Mesothelial cell of epicardium (in vitro differentiated cells): ENCODE measurements around the gene SLC8A1. TPM values are rescaled to one million over a fixed set of nuclear protein-coding genes. Genes with fewer than 3 reads are reported as not detected.

Experiments
- DNase-seq, 2 experiments: peaks; one replicate each; pipeline ENCODE4 v3.0.0; 2021; ENCODE audit warnings: low spot score in 2 of 2; ENCODE audit not compliant: unreplicated experiment in 2 of 2
- H3K27ac Mint-ChIP-seq: 2 replicates; pipeline ENCODE4 v1.8.0; 2021; ENCODE audit warnings: mixed read lengths
- H3K27me3 Mint-ChIP-seq: 2 replicates; pipeline ENCODE4 v1.8.0; 2021; ENCODE audit warnings: low read depth, mixed read lengths
- H3K36me3 Mint-ChIP-seq: 2 replicates; pipeline ENCODE4 v1.8.0; 2021; ENCODE audit warnings: mixed read lengths
- H3K4me1 Mint-ChIP-seq: 2 replicates; pipeline ENCODE4 v1.8.0; 2021; ENCODE audit warnings: mixed read lengths
- H3K4me3 Mint-ChIP-seq: 2 replicates; pipeline ENCODE4 v1.8.0; 2021; ENCODE audit warnings: mild to moderate bottlenecking, moderate library complexity, mixed read lengths
- H3K9me3 Mint-ChIP-seq: 2 replicates; pipeline ENCODE4 v1.8.0; 2021; ENCODE audit warnings: mixed read lengths
- CTCF ChIP-seq: fragments of 200-600 bp; sonication (generic); IDR thresholded peaks from one replicate; pipeline ENCODE4 v1.5.0; 2021; ENCODE audit warnings: antibody characterized with exemption; ENCODE audit not compliant: unreplicated experiment
- total RNA-seq: library from RNA; stranded (reverse); gene quantifications from 3 replicates; pipeline ENCODE4 v1.2.1, GENCODE V29; 2021

The SLC8A1 gene
- total RNA-seq, 1 donor from 2014 or later: 29.6 TPM

GRCh38 chr2:40384714-40385113 lies 67.2 kb downstream of the SLC8A1 start:
- peaks cover 7% of the 10 kb centered on the region for H3K4me1 Mint-ChIP-seq
- H3K36me3 Mint-ChIP-seq: peaks cover 23% of the 10 kb centered on the region
- peaks cover 25% of the 10 kb centered on the region for H3K9me3 Mint-ChIP-seq
- no peaks in the 10 kb centered on the region for H3K27me3 Mint-ChIP-seq
- no peak overlapping the region for H3K4me3 Mint-ChIP-seq
- DNase-seq: no peak
- no peak overlapping the region for H3K27ac Mint-ChIP-seq
- no peak for TF ChIP-seq CTCF

- no peak for DNase-seq
- no peaks in the 10 kb centered on the region for H3K27me3 Mint-ChIP-seq
- H3K4me1 Mint-ChIP-seq: peaks cover 7% of the 10 kb centered on the region
- H3K9me3 Mint-ChIP-seq: peaks cover 29% of the 10 kb centered on the region
- TF ChIP-seq CTCF: no peak
- no peak overlapping the region for H3K4me3 Mint-ChIP-seq
- peaks cover 27% of the 10 kb centered on the region for H3K36me3 Mint-ChIP-seq
- no peak overlapping the region for H3K27ac Mint-ChIP-seq
These were observed 67.7 kb downstream of the SLC8A1 start for GRCh38 chr2:40384233-40384632.

GRCh38 chr2:40380721-40381120 lies 71.2 kb downstream of the SLC8A1 start:
- peaks cover 27% of the 10 kb centered on the region for H3K9me3 Mint-ChIP-seq
- H3K4me1 Mint-ChIP-seq: peaks cover 4% of the 10 kb centered on the region
- no peaks in the 10 kb centered on the region for H3K27me3 Mint-ChIP-seq
- H3K36me3 Mint-ChIP-seq: peaks cover 23% of the 10 kb centered on the region
- no peak overlapping the region for H3K4me3 Mint-ChIP-seq
- DNase-seq: no peak
- TF ChIP-seq CTCF: no peak
- H3K27ac Mint-ChIP-seq: no peak overlapping the region

- no peak for DNase-seq
- Mint-ChIP-seq H3K27me3 (no peaks in the 10 kb centered on the region), H3K36me3 (peaks cover 23% of the 10 kb centered on the region)
These were observed 71.8 kb downstream of the SLC8A1 start for GRCh38 chr2:40380041-40380440.

GRCh38 chr2:40374543-40375240 lies 77.2 kb downstream of the SLC8A1 start:
- H3K9me3 Mint-ChIP-seq: peaks cover 9% of the 10 kb centered on the region
- H3K4me1 Mint-ChIP-seq: peaks cover 47% of the 10 kb centered on the region
- no peak overlapping the region for H3K4me3 Mint-ChIP-seq
- no peak for DNase-seq
- H3K36me3 Mint-ChIP-seq: peaks cover 6% of the 10 kb centered on the region
- H3K27ac Mint-ChIP-seq: peak overlapping the region; percentile 51
- H3K27me3 Mint-ChIP-seq: no peaks in the 10 kb centered on the region
- no peak for TF ChIP-seq CTCF

More at GRCh38 chr2:40380041-40380440, 71.8 kb downstream of the SLC8A1 start:
- no peak for TF ChIP-seq CTCF
- Mint-ChIP-seq H3K27ac (no peak overlapping the region), H3K9me3 (peaks cover 27% of the 10 kb centered on the region), H3K4me3 (no peak overlapping the region), H3K4me1 (peaks cover 5% of the 10 kb centered on the region)
